Urothelium cell line (cell line): ENCODE results near the gene ORAI3.

Experiments used
- DNase-seq: peaks from one replicate; pipeline ENCODE4 v3.0.0; 2011; ENCODE audit warnings: low spot score, mixed read lengths
- FAIRE-seq: peaks from 2 replicates; lab custom pipeline; 2011; peaks lifted over from hg19 to GRCh38; lab: Jason Lieb, UNC

ORAI3 gene

GRCh38 chr16:30948667-30949649 is at the start of gene ORAI3:
ORAI3 (plus strand) TSS chr16:30949068; CDS start chr16:30949290, 222 bp downstream.
- DNase-seq: peak; percentile 56
- FAIRE-seq: no peak

- DNase-seq (no peak), FAIRE-seq (no peak)
Measured at GRCh38 chr16:30899794-30900193, 49.1 kb upstream of the ORAI3 start.

GRCh38 chr16:30900588-30900987 is 48.3 kb upstream of the ORAI3 start:
- DNase-seq (no peak), FAIRE-seq (no peak)

- no peak for FAIRE-seq
- DNase-seq: no peak
Measured at GRCh38 chr16:30901201-30902028, 47.5 kb upstream of the ORAI3 start.

GRCh38 chr16:30902029-30902972 is 46.6 kb upstream of the ORAI3 start:
- DNase-seq (peak; percentile 81), FAIRE-seq (no peak)

- DNase-seq: no peak
Measured at GRCh38 chr16:30903002-30903401, 45.9 kb upstream of the ORAI3 start.

GRCh38 chr16:30903596-30903995 is 45.3 kb upstream of the ORAI3 start:
- DNase-seq: no peak
- no peak for FAIRE-seq

More at GRCh38 chr16:30903002-30903401, 45.9 kb upstream of the ORAI3 start:
- no peak for FAIRE-seq

GRCh38 chr16:30904114-30904780 is 44.6 kb upstream of the ORAI3 start:
- DNase-seq (no peak), FAIRE-seq (no peak)

- no peak for FAIRE-seq
- DNase-seq: no peak
Measured at GRCh38 chr16:30907064-30907463, 41.8 kb upstream of the ORAI3 start.

GRCh38 chr16:30910427-30911029 is 38.3 kb upstream of the ORAI3 start:
- DNase-seq (no peak), FAIRE-seq (no peak)

GRCh38 chr16:30912794-30913412 is 36.0 kb upstream of the ORAI3 start:
- no peak for DNase-seq
- no peak for FAIRE-seq

- FAIRE-seq: no peak
- DNase-seq: no peak
Measured at GRCh38 chr16:30914830-30915229, 34.0 kb upstream of the ORAI3 start.

GRCh38 chr16:30918614-30919013 is 30.3 kb upstream of the ORAI3 start:
- no peak for DNase-seq
- no peak for FAIRE-seq

- DNase-seq: no peak
Measured at GRCh38 chr16:30920891-30921290, 28.0 kb upstream of the ORAI3 start.

GRCh38 chr16:30921459-30921747 is 27.5 kb upstream of the ORAI3 start:
- FAIRE-seq: no peak
- no peak for DNase-seq

More at GRCh38 chr16:30920891-30921290, 28.0 kb upstream of the ORAI3 start:
- FAIRE-seq: no peak

GRCh38 chr16:30921748-30922419 is 27.0 kb upstream of the ORAI3 start:
- DNase-seq (peak; percentile 70), FAIRE-seq (no peak)

- DNase-seq (peak; percentile 91), FAIRE-seq (no peak)
Measured at GRCh38 chr16:30922420-30922959, 26.4 kb upstream of the ORAI3 start.

GRCh38 chr16:30922960-30923535 is 25.8 kb upstream of the ORAI3 start:
- DNase-seq: peak; percentile 93
- peak; percentile 85 for FAIRE-seq
